Measurements from ENCODE around the gene SPTBN2.
A peak's percentile ranks its signal among the peaks of the same experiment; 100 is the strongest.

The SPTBN2 gene

GRCh38 chr11:66728693-66729385 lies at the start of gene SPTBN2:
Gene SPTBN2 (minus strand): TSS chr11:66729216. CDS start chr11:66721240, 7,976 bp downstream.
- DNase-seq (ENCODE audit: extremely low read depth in 1 of 2, low read depth in 1 of 2), result no peak

GRCh38 chr11:66768818-66769217 lies 39.8 kb upstream of the SPTBN2 start:
- DNase-seq (ENCODE audit: extremely low read depth in 1 of 2, low read depth in 1 of 2), result no peak

- no peak for DNase-seq (ENCODE audit: extremely low read depth in 1 of 2, low read depth in 1 of 2)
Observed at GRCh38 chr11:66768088-66768521, 39.1 kb upstream of the SPTBN2 start.

- no peak for DNase-seq (ENCODE audit: extremely low read depth in 1 of 2, low read depth in 1 of 2)
Observed at GRCh38 chr11:66767666-66768065, 38.6 kb upstream of the SPTBN2 start.

GRCh38 chr11:66766681-66767080 lies 37.7 kb upstream of the SPTBN2 start:
- no peak for DNase-seq (ENCODE audit: extremely low read depth in 1 of 2, low read depth in 1 of 2)

- no peak for DNase-seq (ENCODE audit: extremely low read depth in 1 of 2, low read depth in 1 of 2)
Observed at GRCh38 chr11:66762088-66762487, 33.1 kb upstream of the SPTBN2 start.

GRCh38 chr11:66752148-66752547 lies 23.1 kb upstream of the SPTBN2 start:
- no peak for DNase-seq (ENCODE audit: extremely low read depth in 1 of 2, low read depth in 1 of 2)

GRCh38 chr11:66749091-66749490 lies 20.1 kb upstream of the SPTBN2 start:
- no peak for DNase-seq (ENCODE audit: extremely low read depth in 1 of 2, low read depth in 1 of 2)

GRCh38 chr11:66747480-66747879 lies 18.5 kb upstream of the SPTBN2 start:
- DNase-seq (ENCODE audit: extremely low read depth in 1 of 2, low read depth in 1 of 2), result no peak

GRCh38 chr11:66745356-66746235 lies 16.6 kb upstream of the SPTBN2 start:
- DNase-seq (ENCODE audit: extremely low read depth in 1 of 2, low read depth in 1 of 2), result peak in 1 of 2 donors; percentile 35

- DNase-seq (ENCODE audit: extremely low read depth in 1 of 2, low read depth in 1 of 2), result peak; percentile 72 to 82
Observed at GRCh38 chr11:66744485-66745355, 15.7 kb upstream of the SPTBN2 start.

- no peak for DNase-seq (ENCODE audit: extremely low read depth in 1 of 2, low read depth in 1 of 2)
Observed at GRCh38 chr11:66743271-66743968, 14.4 kb upstream of the SPTBN2 start.

- DNase-seq (ENCODE audit: extremely low read depth in 1 of 2, low read depth in 1 of 2), result no peak
Observed at GRCh38 chr11:66741153-66741552, 12.1 kb upstream of the SPTBN2 start.

GRCh38 chr11:66739983-66740382 lies 11.0 kb upstream of the SPTBN2 start:
- no peak for DNase-seq (ENCODE audit: extremely low read depth in 1 of 2, low read depth in 1 of 2)

- no peak for DNase-seq (ENCODE audit: extremely low read depth in 1 of 2, low read depth in 1 of 2)
Observed at GRCh38 chr11:66734215-66734614, 5.2 kb upstream of the SPTBN2 start.

GRCh38 chr11:66729447-66729846 lies 431 bp upstream of the SPTBN2 start:
- DNase-seq (ENCODE audit: extremely low read depth in 1 of 2, low read depth in 1 of 2), result no peak

GRCh38 chr11:66728038-66728692 lies 851 bp downstream of the SPTBN2 start:
- no peak for DNase-seq (ENCODE audit: extremely low read depth in 1 of 2, low read depth in 1 of 2)

GRCh38 chr11:66727282-66728037 lies 1.6 kb downstream of the SPTBN2 start:
- DNase-seq (ENCODE audit: extremely low read depth in 1 of 2, low read depth in 1 of 2), result no peak

GRCh38 chr11:66725647-66726046 lies 3.4 kb downstream of the SPTBN2 start:
- DNase-seq (ENCODE audit: extremely low read depth in 1 of 2, low read depth in 1 of 2), result no peak
